Common myeloid progenitor, CD34-positive (primary cell): ENCODE measurements around the gene SUN2.

Experiments used
- CTCF ChIA-PET: fragments of 350-600 bp; sonication (Branson Sonifier 250); formaldehyde crosslinking; loops from one replicate; lab custom pipeline; 2021; ENCODE audit warnings: antibody characterized with exemption; lab: Charles Lee
- POLR2A ChIA-PET: fragments of 350-600 bp; sonication (Branson Sonifier 250); formaldehyde crosslinking; loops from one replicate; lab custom pipeline; 2021; ENCODE audit warnings: antibody characterized with exemption; lab: Charles Lee
- DNase-seq, 3 donors: peaks; one replicate each; pipeline versions ENCODE4 v3.0.0 to v3.0.0-alpha.2; 2013
- H3K27ac ChIP-seq, 2 experiments: 1 replicate in 1 of 2; 2 replicates in 1 of 2; pipeline ENCODE4 v1.7.0; 2013; ENCODE audit warnings: inconsistent platforms in 2 of 2, low read length in 2 of 2, mild to moderate bottlenecking in 2 of 2, low read depth in 1 of 2, moderate library complexity in 1 of 2; ENCODE audit not compliant: severe bottlenecking in 2 of 2, insufficient read depth in 1 of 2, poor library complexity in 1 of 2
- H3K27me3 ChIP-seq, 5 experiments: replicated peaks in 2 of 5; 1 replicate in 3 of 5; 2 replicates in 2 of 5; pipeline versions ENCODE4 v1.6.1 to v1.7.0; 2013; ENCODE audit warnings: low read length in 4 of 5, mild to moderate bottlenecking in 2 of 5, moderate library complexity in 2 of 5, inconsistent platforms in 1 of 5; ENCODE audit not compliant: insufficient read depth in 5 of 5, control insufficient read depth in 4 of 5
- H3K36me3 ChIP-seq, 4 experiments: 1 replicate in 2 of 4; 2 replicates in 2 of 4; pipeline versions ENCODE4 v1.6.1 to v1.7.0; 2013; ENCODE audit warnings: low read length in 3 of 4, control low read depth in 1 of 4, mild to moderate bottlenecking in 1 of 4; ENCODE audit not compliant: control insufficient read depth in 4 of 4, insufficient read depth in 4 of 4
- H3K4me1 ChIP-seq, 4 experiments: 1 replicate in 3 of 4; 2 replicates in 1 of 4; pipeline versions ENCODE4 v1.6.1 to v1.7.1; 2013; ENCODE audit warnings: low read length in 3 of 4, mild to moderate bottlenecking in 3 of 4, control low read depth in 1 of 4, inconsistent platforms in 1 of 4, moderate library complexity in 1 of 4; ENCODE audit not compliant: control insufficient read depth in 4 of 4, insufficient read depth in 4 of 4; ENCODE audit errors: control extremely low read depth in 1 of 4
- H3K4me3 ChIP-seq, 7 experiments: 1 replicate in 4 of 7; 2 replicates in 3 of 7; pipeline versions ENCODE4 v1.5.1 to v1.7.0; 2013; ENCODE audit warnings: mild to moderate bottlenecking in 7 of 7, low read length in 6 of 7, moderate library complexity in 6 of 7, inconsistent platforms in 2 of 7, low read depth in 2 of 7, control low read depth in 1 of 7; ENCODE audit not compliant: insufficient read depth in 4 of 7, control insufficient read depth in 1 of 7; ENCODE audit errors: extremely low read depth in 1 of 7
- H3K9me3 ChIP-seq, 5 experiments: 1 replicate in 4 of 5; 2 replicates in 1 of 5; pipeline versions ENCODE4 v1.6.1 to v1.7.1; 2013; ENCODE audit warnings: low read length in 4 of 5, mild to moderate bottlenecking in 2 of 5, inconsistent platforms in 1 of 5, low read depth in 1 of 5, moderate library complexity in 1 of 5; ENCODE audit not compliant: control insufficient read depth in 4 of 5, insufficient read depth in 2 of 5; ENCODE audit errors: control extremely low read depth in 1 of 5
- WGBS: methylation state at CpG from one replicate; pipeline ENCODE4 v1.1.5; 2013; ENCODE audit not compliant: insufficient coverage; 5-methylcytosine and 5-hydroxymethylcytosine counted together

SUN2 gene

GRCh38 chr22:38724176-38724575 lies 31.6 kb downstream of the SUN2 start:
- Histone ChIP-seq H3K9me3 (no peaks in the 10 kb centered on the region), H3K27ac (no peak overlapping the region), H3K27me3 (no peaks in the 10 kb centered on the region), H3K4me3 (no peak overlapping the region), H3K4me1 (no peaks in the 10 kb centered on the region), H3K36me3 (peaks cover 24 to 88% (median 75%) of the 10 kb centered on the region in 4 experiments)
- CTCF ChIA-PET, result interaction anchor here (0.8 to 5.0 kb wide), 10 partner anchors 10 to 127 kb away, joined by 3 to 64 read pairs (median 4); no protein-coding TSS in a partner anchor
- 91% methylated on average over 7 of the region's 7 CpGs for WGBS
- no peak for DNase-seq
- POLR2A ChIA-PET, result interaction anchor here (1.0 to 1.4 kb wide), 2 partner anchors 27 to 42 kb away, joined by 3 to 4 read pairs; partner anchors contain the start of gene TOMM22

GRCh38 chr22:38721551-38721950 lies 34.2 kb downstream of the SUN2 start:
- Histone ChIP-seq H3K9me3 (no peaks in the 10 kb centered on the region), H3K27me3 (no peaks in the 10 kb centered on the region), H3K4me3 (no peak overlapping the region), H3K4me1 (no peaks in the 10 kb centered on the region), H3K27ac (no peak overlapping the region), H3K36me3 (peaks cover 15 to 80% (median 66%) of the 10 kb centered on the region in 4 experiments)
- WGBS, result 94% methylated on average over 5 of the region's 7 CpGs
- ChIA-PET CTCF (interaction anchor here (1.5 to 4.6 kb wide), 3 partner anchors 12 to 46 kb away, joined by 3 to 64 read pairs (median 3); no protein-coding TSS in a partner anchor), POLR2A (interaction anchor here (1.0 kb wide), 1 partner anchor 10 kb away, joined by 3 read pairs; no protein-coding TSS in a partner anchor)
- DNase-seq, result no peak

GRCh38 chr22:38720350-38720749 lies 35.4 kb downstream of the SUN2 start:
- no peak for DNase-seq
- Histone ChIP-seq H3K9me3 (no peaks in the 10 kb centered on the region), H3K36me3 (peaks cover 13 to 79% (median 65%) of the 10 kb centered on the region in 4 experiments), H3K4me3 (no peak overlapping the region), H3K27ac (no peak overlapping the region), H3K27me3 (no peaks in the 10 kb centered on the region), H3K4me1 (peaks cover 0 to 2% (median under 1%) of the 10 kb centered on the region in 4 experiments)
- ChIA-PET CTCF (interaction anchor here (0.6 to 1.5 kb wide), 4 partner anchors 14 to 34 kb away, joined by 3 read pairs; no protein-coding TSS in a partner anchor), POLR2A (interaction anchor here (1.1 kb wide), 1 partner anchor 12 kb away, joined by 3 read pairs; no protein-coding TSS in a partner anchor)
- 100% methylated on average over 3 of the region's 3 CpGs for WGBS

GRCh38 chr22:38719196-38719595 lies 36.6 kb downstream of the SUN2 start:
- DNase-seq, result no peak
- ChIA-PET CTCF (interaction anchor here (1.5 to 1.6 kb wide), 3 partner anchors 10 to 20 kb away, joined by 3 to 7 read pairs (median 4); no protein-coding TSS in a partner anchor), POLR2A (interaction anchor here (1.1 kb wide), 1 partner anchor 13 kb away, joined by 3 read pairs; no protein-coding TSS in a partner anchor)
- peaks cover 0 to 13% (median 6%) of the 10 kb centered on the region in 4 experiments for H3K4me1 ChIP-seq
- no peak overlapping the region for H3K4me3 ChIP-seq
- H3K36me3 ChIP-seq, result peaks cover 8 to 69% (median 54%) of the 10 kb centered on the region in 4 experiments
- H3K27ac ChIP-seq, result no peak overlapping the region
- no peaks in the 10 kb centered on the region for H3K27me3 ChIP-seq
- WGBS, result 97% methylated on average over 6 of the region's 6 CpGs
- no peaks in the 10 kb centered on the region for H3K9me3 ChIP-seq

- Histone ChIP-seq H3K4me1 (peaks cover 0 to 19% (median 8%) of the 10 kb centered on the region in 4 experiments), H3K27ac (peak overlapping the region in 1 of 2 experiments; percentile 28), H3K27me3 (no peaks in the 10 kb centered on the region), H3K36me3 (peaks cover 5 to 61% (median 46%) of the 10 kb centered on the region in 4 experiments), H3K4me3 (no peak overlapping the region), H3K9me3 (no peaks in the 10 kb centered on the region)
- DNase-seq, result no peak
- POLR2A ChIA-PET, result no interaction called here
- CTCF ChIA-PET, result interaction anchor here (1.4 to 1.9 kb wide), 4 partner anchors 8 to 19 kb away, joined by 4 to 9 read pairs (median 7); no protein-coding TSS in a partner anchor
- WGBS, result 91% methylated on average over 6 of the region's 6 CpGs
These were observed 37.4 kb downstream of the SUN2 start for GRCh38 chr22:38718414-38718813.

GRCh38 chr22:38717244-38717643 lies 38.6 kb downstream of the SUN2 start:
- POLR2A ChIA-PET, result interaction anchor here (0.6 kb wide), 1 partner anchor 213 kb away, joined by 5 read pairs; no protein-coding TSS in a partner anchor
- WGBS, result 89% methylated on average over 3 of the region's 6 CpGs
- H3K9me3 ChIP-seq, result no peaks in the 10 kb centered on the region
- H3K4me1 ChIP-seq, result peaks cover 2 to 28% (median 14%) of the 10 kb centered on the region in 4 experiments
- CTCF ChIA-PET, result interaction anchor here (0.7 to 1.9 kb wide), 3 partner anchors 9 to 13 kb away, joined by 3 to 9 read pairs (median 7); no protein-coding TSS in a partner anchor
- H3K27ac ChIP-seq, result no peak overlapping the region
- DNase-seq, result no peak
- H3K27me3 ChIP-seq, result no peaks in the 10 kb centered on the region
- H3K4me3 ChIP-seq, result no peak overlapping the region
- peaks cover 3 to 57% (median 42%) of the 10 kb centered on the region in 4 experiments for H3K36me3 ChIP-seq

GRCh38 chr22:38716826-38717225 lies 39.0 kb downstream of the SUN2 start:
- ChIA-PET POLR2A (interaction anchor here (0.6 kb wide), 1 partner anchor 213 kb away, joined by 5 read pairs; no protein-coding TSS in a partner anchor), CTCF (no interaction called here)
- H3K36me3 ChIP-seq, result peaks cover 3 to 59% (median 42%) of the 10 kb centered on the region in 4 experiments
- DNase-seq, result no peak
- H3K4me3 ChIP-seq, result no peak overlapping the region
- H3K27me3 ChIP-seq, result no peaks in the 10 kb centered on the region
- H3K27ac ChIP-seq, result no peak overlapping the region
- no peaks in the 10 kb centered on the region for H3K9me3 ChIP-seq
- peaks cover 2 to 28% (median 14%) of the 10 kb centered on the region in 4 experiments for H3K4me1 ChIP-seq
- 95% methylated on average over 9 of the region's 9 CpGs for WGBS
